ENCODE data around the gene ANKRD44.

Gene ANKRD44

GRCh38 chr2:197148401-197148800, 162.2 kb downstream of the ANKRD44 start:
- no peaks in the 10 kb centered on the region for H3K9me2 ChIP-seq (replicated peaks; ENCODE audit: control insufficient read depth, low read length)
- TF ChIP-seq EZH2phosphoT487 (IDR thresholded peaks at IDR 0.05; ENCODE audit: borderline replicate concordance, low read length): no peak
- TF ChIP-seq, protein P1, sequence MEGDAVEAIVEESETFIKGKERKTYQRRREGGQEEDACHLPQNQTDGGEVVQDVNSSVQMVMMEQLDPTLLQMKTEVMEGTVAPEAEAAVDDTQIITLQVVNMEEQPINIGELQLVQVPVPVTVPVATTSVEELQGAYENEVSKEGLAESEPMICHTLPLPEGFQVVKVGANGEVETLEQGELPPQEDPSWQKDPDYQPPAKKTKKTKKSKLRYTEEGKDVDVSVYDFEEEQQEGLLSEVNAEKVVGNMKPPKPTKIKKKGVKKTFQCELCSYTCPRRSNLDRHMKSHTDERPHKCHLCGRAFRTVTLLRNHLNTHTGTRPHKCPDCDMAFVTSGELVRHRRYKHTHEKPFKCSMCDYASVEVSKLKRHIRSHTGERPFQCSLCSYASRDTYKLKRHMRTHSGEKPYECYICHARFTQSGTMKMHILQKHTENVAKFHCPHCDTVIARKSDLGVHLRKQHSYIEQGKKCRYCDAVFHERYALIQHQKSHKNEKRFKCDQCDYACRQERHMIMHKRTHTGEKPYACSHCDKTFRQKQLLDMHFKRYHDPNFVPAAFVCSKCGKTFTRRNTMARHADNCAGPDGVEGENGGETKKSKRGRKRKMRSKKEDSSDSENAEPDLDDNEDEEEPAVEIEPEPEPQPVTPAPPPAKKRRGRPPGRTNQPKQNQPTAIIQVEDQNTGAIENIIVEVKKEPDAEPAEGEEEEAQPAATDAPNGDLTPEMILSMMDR (IDR thresholded peaks at IDR 0.05; ENCODE audit: low read depth, low read length, poor library complexity, severe bottlenecking): no peak
- no peak overlapping the region for H3K4me3 ChIP-seq (ENCODE audit: low read length)
- H3K79me2 ChIP-seq (ENCODE audit: control insufficient read depth, low read length): peaks cover 67% of the 10 kb centered on the region
- H3K27me3 ChIP-seq (ENCODE audit: control insufficient read depth, low read length): no peaks in the 10 kb centered on the region
- peaks cover 38% of the 10 kb centered on the region for H3F3A ChIP-seq (ENCODE audit: control insufficient read depth, insufficient read depth)
- peaks cover 42% of the 10 kb centered on the region for H3K36me3 ChIP-seq (ENCODE audit: control insufficient read depth, low read length)
- peaks cover 97% of the 10 kb centered on the region for H3K4me1 ChIP-seq (ENCODE audit: control insufficient read depth, low read length)
- peak overlapping the region; percentile 100 for H3K27ac ChIP-seq (ENCODE audit: low read depth, low read length)
- no peaks in the 10 kb centered on the region for H4K20me1 ChIP-seq (ENCODE audit: control insufficient read depth, insufficient read depth, low read depth, low read length)
- H3K4me2 ChIP-seq (ENCODE audit: low read length): no peak overlapping the region
- H3K9me3 ChIP-seq (ENCODE audit: control insufficient read depth, insufficient read depth, low read length): no peaks in the 10 kb centered on the region

GRCh38 chr2:197147942-197148341, 162.6 kb downstream of the ANKRD44 start:
- H3K36me3 ChIP-seq (ENCODE audit: control insufficient read depth, low read length): peaks cover 39% of the 10 kb centered on the region
- no peaks in the 10 kb centered on the region for H3K27me3 ChIP-seq (ENCODE audit: control insufficient read depth, low read length)
- peak overlapping the region; percentile 100 for H3K27ac ChIP-seq (ENCODE audit: low read depth, low read length)
- no peak overlapping the region for H3K4me3 ChIP-seq (ENCODE audit: low read length)
- peaks cover 34% of the 10 kb centered on the region for H3F3A ChIP-seq (ENCODE audit: control insufficient read depth, insufficient read depth)
- H3K9me2 ChIP-seq (replicated peaks; ENCODE audit: control insufficient read depth, low read length): no peaks in the 10 kb centered on the region
- no peak for TF ChIP-seq EZH2phosphoT487 (IDR thresholded peaks at IDR 0.05; ENCODE audit: borderline replicate concordance, low read length)
- TF ChIP-seq, protein P1 (IDR thresholded peaks at IDR 0.05; ENCODE audit: low read depth, low read length, poor library complexity, severe bottlenecking): no peak
- H3K4me1 ChIP-seq (ENCODE audit: control insufficient read depth, low read length): peaks cover 92% of the 10 kb centered on the region
- no peaks in the 10 kb centered on the region for H4K20me1 ChIP-seq (ENCODE audit: control insufficient read depth, insufficient read depth, low read depth, low read length)
- peaks cover 67% of the 10 kb centered on the region for H3K79me2 ChIP-seq (ENCODE audit: control insufficient read depth, low read length)
- H3K9me3 ChIP-seq (ENCODE audit: control insufficient read depth, insufficient read depth, low read length): no peaks in the 10 kb centered on the region
- peak overlapping the region; percentile 67 for H3K4me2 ChIP-seq (ENCODE audit: low read length)

GRCh38 chr2:197146995-197147394, 163.6 kb downstream of the ANKRD44 start:
- Histone ChIP-seq H3K9me2 (replicated peaks; ENCODE audit: control insufficient read depth, low read length) (no peaks in the 10 kb centered on the region), H4K20me1 (ENCODE audit: control insufficient read depth, insufficient read depth, low read depth, low read length) (no peaks in the 10 kb centered on the region), H3K79me2 (ENCODE audit: control insufficient read depth, low read length) (peaks cover 67% of the 10 kb centered on the region), H3F3A (ENCODE audit: control insufficient read depth, insufficient read depth) (peaks cover 34% of the 10 kb centered on the region), H3K27ac (ENCODE audit: low read depth, low read length) (peak overlapping the region; percentile 100), H3K27me3 (ENCODE audit: control insufficient read depth, low read length) (no peaks in the 10 kb centered on the region), H3K9me3 (ENCODE audit: control insufficient read depth, insufficient read depth, low read length) (no peaks in the 10 kb centered on the region), H3K4me3 (ENCODE audit: low read length) (peak overlapping the region; percentile 12; the same call in 1 of the 2 replicates), H3K4me1 (ENCODE audit: control insufficient read depth, low read length) (peaks cover 91% of the 10 kb centered on the region), H3K36me3 (ENCODE audit: control insufficient read depth, low read length) (peaks cover 37% of the 10 kb centered on the region), H3K4me2 (ENCODE audit: low read length) (peak overlapping the region; percentile 67)
- no peak for TF ChIP-seq EZH2phosphoT487 (IDR thresholded peaks at IDR 0.05; ENCODE audit: borderline replicate concordance, low read length)
- TF ChIP-seq, protein P1 (IDR thresholded peaks at IDR 0.05; ENCODE audit: low read depth, low read length, poor library complexity, severe bottlenecking): no peak

Data from DOHH2 (cell line).